GM19351 (cell line): Measurements from ENCODE around the gene KIAA0232.
A peak's percentile ranks its signal among the peaks of the same experiment; 100 is the strongest.

ENCODE experiments used
- ATAC-seq: cut with Tn5 transposase; IDR thresholded peaks from one replicate; pipeline ENCODE4 v1.9.1; 2021; ENCODE audit warnings: mild to moderate bottlenecking, moderate library complexity; ENCODE audit not compliant: unreplicated experiment

KIAA0232 gene

GRCh38 chr4:6782147-6782845 is at the start of gene KIAA0232:
KIAA0232 (plus strand) TSS chr4:6782727; CDS start chr4:6824454, 41,727 bp downstream.
- ATAC-seq = peak; percentile 64

- ATAC-seq = no peak
Observed at GRCh38 chr4:6733358-6734164, 49.0 kb upstream of the KIAA0232 start.

GRCh38 chr4:6734165-6734786 is 48.3 kb upstream of the KIAA0232 start:
- ATAC-seq = no peak

GRCh38 chr4:6739920-6740319 is 42.6 kb upstream of the KIAA0232 start:
- ATAC-seq = no peak

- ATAC-seq = no peak
Observed at GRCh38 chr4:6740347-6740746, 42.2 kb upstream of the KIAA0232 start.

GRCh38 chr4:6742507-6742906 is 40.0 kb upstream of the KIAA0232 start:
- no peak for ATAC-seq

GRCh38 chr4:6742989-6743388 is 39.5 kb upstream of the KIAA0232 start:
- ATAC-seq = no peak

GRCh38 chr4:6746721-6747293 is 35.7 kb upstream of the KIAA0232 start:
- ATAC-seq = no peak

- no peak for ATAC-seq
Observed at GRCh38 chr4:6747294-6748051, 35.1 kb upstream of the KIAA0232 start.

- ATAC-seq = no peak
Observed at GRCh38 chr4:6748286-6748685, 34.2 kb upstream of the KIAA0232 start.

- ATAC-seq = no peak
Observed at GRCh38 chr4:6749340-6750171, 33.0 kb upstream of the KIAA0232 start.

- ATAC-seq = no peak
Observed at GRCh38 chr4:6750286-6751221, 32.0 kb upstream of the KIAA0232 start.

GRCh38 chr4:6751611-6752485 is 30.7 kb upstream of the KIAA0232 start:
- ATAC-seq = no peak

GRCh38 chr4:6752486-6752829 is 30.1 kb upstream of the KIAA0232 start:
- no peak for ATAC-seq

GRCh38 chr4:6753103-6753560 is 29.4 kb upstream of the KIAA0232 start:
- ATAC-seq = no peak

GRCh38 chr4:6753891-6754290 is 28.6 kb upstream of the KIAA0232 start:
- no peak for ATAC-seq

GRCh38 chr4:6754481-6755087 is 27.9 kb upstream of the KIAA0232 start:
- ATAC-seq = no peak
